H1 (cell line): ENCODE measurements around the gene CEBPG. TPM values are rescaled to one million over a fixed set of nuclear protein-coding genes. Genes with fewer than 3 reads are reported as not detected.

Experiments used
- CTCF ChIA-PET: fragments of 300-600 bp; sonication (Branson Sonifier 250); formaldehyde crosslinking; loops from one replicate; lab custom pipeline; 2021; ENCODE audit not compliant: partially characterized antibody; lab: Charles Lee
- POLR2A ChIA-PET: fragments of 300-600 bp; sonication (Branson Sonifier 250); formaldehyde crosslinking; loops from one replicate; lab custom pipeline; 2021; ENCODE audit warnings: inconsistent platforms; ENCODE audit not compliant: partially characterized antibody; lab: Charles Lee
- DNase-seq, 2 experiments: peaks; one replicate each; pipeline versions ENCODE4 v3.0.0 to v3.0.0-alpha.2; 2010 to 2022; ENCODE audit warnings: low spot score in 2 of 2, low read depth in 1 of 2, mixed read lengths in 1 of 2
- FAIRE-seq: peaks from 2 replicates; lab custom pipeline; 2011; peaks lifted over from hg19 to GRCh38; lab: Jason Lieb, UNC
- H2AFZ ChIP-seq: 2 replicates; pipeline ENCODE4 v1.8.1; 2012; ENCODE audit warnings: low read length, inconsistent platforms
- H2AK5ac ChIP-seq: 2 replicates; pipeline ENCODE4 v1.6.1; 2013; ENCODE audit warnings: low read depth, low read length
- H2BK120ac ChIP-seq: replicated peaks from 2 replicates; pipeline ENCODE3; 2013; ENCODE audit warnings: low read depth, low read length, inconsistent platforms
- H2BK12ac ChIP-seq: 2 replicates; pipeline ENCODE4 v1.6.1; 2013; ENCODE audit warnings: low read depth, low read length
- H2BK15ac ChIP-seq: 2 replicates; pipeline ENCODE4 v1.6.1; 2013; ENCODE audit warnings: low read length
- H2BK20ac ChIP-seq: 2 replicates; pipeline ENCODE4 v1.6.1; 2013; ENCODE audit warnings: low read length
- H2BK5ac ChIP-seq: 2 replicates; pipeline ENCODE4 v1.6.1; 2013; ENCODE audit warnings: low read depth, low read length
- H3K14ac ChIP-seq: 2 replicates; pipeline ENCODE4 v1.6.1; 2013; ENCODE audit warnings: inconsistent platforms; ENCODE audit not compliant: insufficient read length
- H3K18ac ChIP-seq: 2 replicates; pipeline ENCODE4 v1.6.1; 2013; ENCODE audit warnings: low read length; ENCODE audit errors: extremely low read depth
- H3K23ac ChIP-seq: 2 replicates; pipeline ENCODE4 v1.6.1; 2013; ENCODE audit warnings: inconsistent platforms; ENCODE audit not compliant: insufficient read length
- H3K23me2 ChIP-seq: 2 replicates; pipeline ENCODE4 v1.6.1; 2013; ENCODE audit warnings: low read depth, low read length
- H3K27ac ChIP-seq: 2 replicates; pipeline ENCODE4 v1.6.1; 2011; ENCODE audit warnings: low read depth, low read length, inconsistent platforms
- H3K27me3 ChIP-seq, 4 experiments: replicated peaks in 1 of 4; 1 replicate in 1 of 4; 2 replicates in 3 of 4; pipeline versions ENCODE4 v1.6.1 to v1.8.1; 2011 to 2013; ENCODE audit warnings: low read length in 3 of 4, mild to moderate bottlenecking in 3 of 4, inconsistent platforms in 2 of 4, mixed read lengths in 2 of 4, moderate library complexity in 1 of 4; ENCODE audit not compliant: control insufficient read depth in 3 of 4, insufficient read depth in 3 of 4; ENCODE audit errors: extremely low read depth in 1 of 4
- H3K36me3 ChIP-seq, 4 experiments: 2 replicates each; pipeline versions ENCODE4 v1.6.1 to v1.8.1; 2011 to 2013; ENCODE audit warnings: mild to moderate bottlenecking in 4 of 4, low read length in 3 of 4, moderate library complexity in 2 of 4, control low read depth in 1 of 4, inconsistent platforms in 1 of 4; ENCODE audit not compliant: insufficient read depth in 4 of 4, control insufficient read depth in 2 of 4
- H3K4ac ChIP-seq: replicated peaks from 2 replicates; pipeline ENCODE3; 2013; ENCODE audit warnings: low read length, low read depth, mixed read lengths, inconsistent platforms; ENCODE audit not compliant: insufficient read length
- H3K4me1 ChIP-seq, 4 experiments: replicated peaks in 1 of 4; 1 replicate in 1 of 4; 2 replicates in 3 of 4; pipeline versions ENCODE4 v1.6.1 to v1.8.1; 2011 to 2013; ENCODE audit warnings: low read length in 3 of 4, inconsistent platforms in 2 of 4, mixed read lengths in 1 of 4; ENCODE audit not compliant: insufficient read depth in 4 of 4, control insufficient read depth in 3 of 4
- H3K4me2 ChIP-seq, 2 experiments: 2 replicates each; pipeline versions ENCODE4 v1.6.1 to v1.8.1; 2011 to 2013; ENCODE audit warnings: low read depth in 2 of 2, low read length in 2 of 2, control low read depth in 1 of 2, inconsistent platforms in 1 of 2, mild to moderate bottlenecking in 1 of 2; ENCODE audit not compliant: insufficient read depth in 1 of 2
- H3K4me3 ChIP-seq, 4 experiments: fragments of 200-600, 300-600 bp in 1 of 4; sonication (generic), shearing (Covaris generic), sonication (Bioruptor Twin) in 1 of 4; 2 replicates each; pipeline versions ENCODE4 v1.5.1 to v1.8.1; 2011 to 2016; ENCODE audit warnings: low read length in 4 of 4, low read depth in 3 of 4, control low read depth in 2 of 4, inconsistent platforms in 2 of 4, mild to moderate bottlenecking in 2 of 4, mixed read lengths in 1 of 4, moderate library complexity in 1 of 4; ENCODE audit not compliant: insufficient read depth in 2 of 4; ENCODE audit errors: extremely low read depth in 1 of 4
- H3K56ac ChIP-seq: replicated peaks from 2 replicates; pipeline ENCODE3; 2013; ENCODE audit warnings: low read depth, mild to moderate bottlenecking, mixed read lengths, low read length, inconsistent platforms; ENCODE audit not compliant: insufficient read length
- H3K79me1 ChIP-seq: 2 replicates; pipeline ENCODE4 v1.6.1; 2013; ENCODE audit warnings: low read depth, low read length, control low read depth
- H3K79me2 ChIP-seq, 2 experiments: 2 replicates each; pipeline versions ENCODE4 v1.6.1 to v1.8.1; 2012 to 2013; ENCODE audit warnings: low read length in 2 of 2, mild to moderate bottlenecking in 2 of 2, inconsistent platforms in 1 of 2; ENCODE audit not compliant: insufficient read depth in 2 of 2, control insufficient read depth in 1 of 2
- H3K9ac ChIP-seq, 4 experiments: replicated peaks in 1 of 4; 1 replicate in 1 of 4; 2 replicates in 3 of 4; pipeline versions ENCODE4 v1.6.1 to v1.8.1; 2011 to 2013; ENCODE audit warnings: low read depth in 3 of 4, low read length in 3 of 4, control low read depth in 2 of 4, mild to moderate bottlenecking in 2 of 4, moderate library complexity in 2 of 4, inconsistent platforms in 1 of 4; ENCODE audit errors: extremely low read depth in 1 of 4
- H3K9me3 ChIP-seq, 2 experiments: 2 replicates each; pipeline versions ENCODE4 v1.6.1 to v1.8.1; 2012 to 2013; ENCODE audit warnings: mild to moderate bottlenecking in 2 of 2, moderate library complexity in 2 of 2, control low read depth in 1 of 2, inconsistent platforms in 1 of 2, low read depth in 1 of 2, low read length in 1 of 2, mixed read lengths in 1 of 2; ENCODE audit not compliant: insufficient read depth in 2 of 2
- H4K20me1 ChIP-seq, 2 experiments: replicated peaks in 1 of 2; 2 replicates each; pipeline versions ENCODE3 to v1.8.1; 2011 to 2013; ENCODE audit warnings: inconsistent platforms in 2 of 2, low read length in 2 of 2, mild to moderate bottlenecking in 1 of 2; ENCODE audit not compliant: insufficient read depth in 2 of 2, control insufficient read depth in 1 of 2
- H4K5ac ChIP-seq: 2 replicates; pipeline ENCODE4 v1.6.1; 2013; ENCODE audit warnings: low read length, low read depth, mixed read lengths, inconsistent platforms; ENCODE audit not compliant: insufficient read length
- H4K8ac ChIP-seq: 2 replicates; pipeline ENCODE4 v1.8.0; 2013; ENCODE audit warnings: mild to moderate bottlenecking, moderate library complexity, low read length, inconsistent platforms; ENCODE audit not compliant: insufficient read depth; ENCODE audit errors: extremely low read depth
- H4K91ac ChIP-seq: replicated peaks from 2 replicates; pipeline ENCODE3; 2013; ENCODE audit warnings: low read length, mixed read lengths, inconsistent platforms; ENCODE audit not compliant: insufficient read length
- CEBPB ChIP-seq: IDR thresholded peaks from 2 replicates; pipeline ENCODE4 v1.6.1; 2012; ENCODE audit warnings: low read depth, low read length
- CHD1 ChIP-seq: IDR thresholded peaks from 2 replicates; pipeline ENCODE4 v1.6.1; 2012; ENCODE audit warnings: low read depth, low read length, improper control_type of control experiment
- HDAC6 ChIP-seq: IDR thresholded peaks from one replicate; pipeline ENCODE4 v1.7.1; 2012; ENCODE audit warnings: low read depth, mild to moderate bottlenecking, inconsistent platforms, low read length, moderate library complexity
- JUND ChIP-seq: IDR thresholded peaks from 2 replicates; pipeline ENCODE4 v1.6.1; 2011; ENCODE audit warnings: mild to moderate bottlenecking, improper control_type of control experiment, low read length
- RAD21 ChIP-seq, 2 experiments: IDR thresholded peaks in 1 of 2; conservative IDR thresholded peaks in 1 of 2; 2 replicates each; pipeline ENCODE4 v1.6.1; 2011; ENCODE audit warnings: low read depth in 2 of 2, low read length in 2 of 2, improper control_type of control experiment in 1 of 2, inconsistent platforms in 1 of 2, mild to moderate bottlenecking in 1 of 2, moderate library complexity in 1 of 2
- SIRT6 ChIP-seq: IDR thresholded peaks from one replicate; pipeline ENCODE4 v1.7.1; 2012; ENCODE audit warnings: low read length, inconsistent platforms
- SP2 ChIP-seq: IDR thresholded peaks from 2 replicates; pipeline ENCODE4 v1.6.1; 2012; ENCODE audit warnings: mild to moderate bottlenecking, low read length, inconsistent platforms
- TBP ChIP-seq: IDR thresholded peaks from 2 replicates; pipeline ENCODE4 v1.6.1; 2011; ENCODE audit warnings: low read depth, low read length, improper control_type of control experiment
- TEAD4 ChIP-seq: IDR thresholded peaks from 2 replicates; pipeline ENCODE4 v1.6.1; 2012; ENCODE audit warnings: low read depth, low read length, inconsistent platforms, mixed read lengths
- WGBS, 2 experiments: shearing (Covaris generic) in 1 of 2; methylation state at CpG; one replicate each; pipeline versions ENCODE4 v1.1.6 to v1.1.7; 2013 to 2015; ENCODE audit warnings: low lambda C conversion rate in 2 of 2, mixed read lengths in 2 of 2, inconsistent platforms in 1 of 2, low coverage in 1 of 2, missing lambda C conversion rate in 1 of 2; ENCODE audit not compliant: insufficient replicate concordance in 2 of 2, insufficient coverage in 1 of 2, insufficient read length in 1 of 2; ENCODE audit errors: extremely low coverage in 1 of 2, missing lambda C conversion rate in 1 of 2; 5-methylcytosine and 5-hydroxymethylcytosine counted together
- polyA plus RNA-seq, 7 experiments: library from polyadenylated mRNA; depleted of rRNA in 3 of 7; stranded (reverse) in 5 of 7; unstranded in 2 of 7; fragments of >200 nt in 5 of 7; fragments of 200-250 nt in 2 of 7; gene quantifications; 1 replicate in 5 of 7; 2 replicates in 1 of 7; 4 replicates in 1 of 7; pipeline versions ENCODE4 v1.2.1 to v1.2.3, GENCODE V29; 2011 to 2013; ENCODE audit warnings: missing spikeins in 2 of 7, mixed read lengths in 2 of 7
- total RNA-seq: library from RNA; stranded (reverse); fragmentation: NEBNext Ultra II Directional; extraction: Animal tissue kit (Norgen Biotek cat#: 25700); gene quantifications from 2 replicates; pipeline ENCODE4 v1.2.1, GENCODE V29; 2021
- TF ChIP-seq, protein P1 (sequence below): IDR thresholded peaks from 2 replicates; pipeline ENCODE4 v1.6.1; 2012; ENCODE audit warnings: inconsistent platforms
- TF ChIP-seq, protein P2 (sequence below): IDR thresholded peaks from 2 replicates; pipeline ENCODE4 v1.6.1; 2011; ENCODE audit warnings: low read length, improper control_type of control experiment

The CEBPG gene
- total and polyA plus RNA-seq, 2 of the 8 experiments (the other 6 are each of a cell fraction or from before 2014, with no cell fraction given) = 12.3 to 35.4 TPM

GRCh38 chr19:33420821-33421220 is 47.3 kb downstream of the CEBPG start:
- H3K79me2 ChIP-seq = no peaks in the 10 kb centered on the region
- H2AK5ac ChIP-seq = no peak overlapping the region
- H3K14ac ChIP-seq = no peak overlapping the region
- no peak overlapping the region for H3K27ac ChIP-seq
- WGBS, 2 experiments = 83% methylated on average over 9 of the region's 9 CpGs; no CpG with 5 or more reads in 1 of the 2 experiments
- no peak overlapping the region for H2AFZ ChIP-seq
- H2BK120ac ChIP-seq = no peak overlapping the region
- no peak overlapping the region for H4K91ac ChIP-seq
- H3K9me3 ChIP-seq = no peaks in the 10 kb centered on the region
- H2BK20ac ChIP-seq = no peak overlapping the region
- no peak overlapping the region for H3K4me3 ChIP-seq
- H3K23ac ChIP-seq = no peak overlapping the region
- DNase-seq (no peak), FAIRE-seq (no peak)
- H3K9ac ChIP-seq = no peak overlapping the region
- ChIA-PET POLR2A (interaction anchor here (0.9 kb wide), 1 partner anchor 24 kb away, joined by 3 read pairs; no protein-coding TSS in a partner anchor), CTCF (interaction anchor here (0.9 kb wide), 1 partner anchor 284 kb away, joined by 3 read pairs; no protein-coding TSS in a partner anchor)
- H3K4me2 ChIP-seq = no peak overlapping the region
- peaks cover 6 to 24% of the 10 kb centered on the region in 2 experiments for H4K20me1 ChIP-seq
- H3K56ac ChIP-seq = no peak overlapping the region
- H4K8ac ChIP-seq = no peak overlapping the region
- peaks cover 0 to 12% (median 4%) of the 10 kb centered on the region in 4 experiments; a peak in 4 of 7 replicates for H3K4me1 ChIP-seq
- no peak overlapping the region for H3K4ac ChIP-seq
- H3K36me3 ChIP-seq = no peaks in the 10 kb centered on the region
- no peak overlapping the region for H2BK12ac ChIP-seq
- no peak overlapping the region for H4K5ac ChIP-seq
- no peaks in the 10 kb centered on the region for H3K27me3 ChIP-seq
- H3K79me1 ChIP-seq = no peaks in the 10 kb centered on the region
- H2BK5ac ChIP-seq = no peak overlapping the region
- no peak overlapping the region for H3K18ac ChIP-seq
- peaks cover 9% of the 10 kb centered on the region; the same call in 1 of the 2 replicates for H3K23me2 ChIP-seq
- H2BK15ac ChIP-seq = no peak overlapping the region
- TF ChIP-seq CEBPB (no peak), HDAC6 (no peak), TEAD4 (no peak), RAD21 (IDR thresholded peaks at IDR 0.05 in 1 of 2, conservative IDR thresholded peaks at IDR 0.05 in 1 of 2; ENCODE audit: low read depth in 2 of 2, low read length in 2 of 2) (no peak), CHD1 (no peak), TBP (no peak), JUND (no peak), SIRT6 (no peak), SP2 (no peak)
- TF ChIP-seq, protein P1, sequence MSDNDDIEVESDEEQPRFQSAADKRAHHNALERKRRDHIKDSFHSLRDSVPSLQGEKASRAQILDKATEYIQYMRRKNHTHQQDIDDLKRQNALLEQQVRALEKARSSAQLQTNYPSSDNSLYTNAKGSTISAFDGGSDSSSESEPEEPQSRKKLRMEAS = no peak
- TF ChIP-seq, protein P2, sequence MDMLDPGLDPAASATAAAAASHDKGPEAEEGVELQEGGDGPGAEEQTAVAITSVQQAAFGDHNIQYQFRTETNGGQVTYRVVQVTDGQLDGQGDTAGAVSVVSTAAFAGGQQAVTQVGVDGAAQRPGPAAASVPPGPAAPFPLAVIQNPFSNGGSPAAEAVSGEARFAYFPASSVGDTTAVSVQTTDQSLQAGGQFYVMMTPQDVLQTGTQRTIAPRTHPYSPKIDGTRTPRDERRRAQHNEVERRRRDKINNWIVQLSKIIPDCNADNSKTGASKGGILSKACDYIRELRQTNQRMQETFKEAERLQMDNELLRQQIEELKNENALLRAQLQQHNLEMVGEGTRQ = no peak
